ENCODE measurements around the gene SPNS2. TPM values are rescaled to one million over a fixed set of nuclear protein-coding genes. Genes with fewer than 3 reads are reported as not detected.

Gene SPNS2
- total RNA-seq, 2 experiments from 2014 or later, result 6.7 to 6.9 TPM

- no peak overlapping the region for H3K4me3 Mint-ChIP-seq
- ATAC-seq (ENCODE audit: low read depth), result no peak
- no peak for DNase-seq
- no peaks in the 10 kb centered on the region for H3K9me3 Mint-ChIP-seq
- POLR2A ChIA-PET, result no interaction called here
- no peak overlapping the region for H3K27ac Mint-ChIP-seq
- H3K36me3 Mint-ChIP-seq, result peaks cover 4% of the 10 kb centered on the region
- H3K27me3 Mint-ChIP-seq, result no peaks in the 10 kb centered on the region
- peaks cover 21% of the 10 kb centered on the region for H3K4me1 Mint-ChIP-seq
Measured at GRCh38 chr17:4551796-4552525, 53.3 kb downstream of the SPNS2 start.

GRCh38 chr17:4553669-4554068 lies 55.0 kb downstream of the SPNS2 start:
- Mint-ChIP-seq H3K4me3 (peak overlapping the region; percentile 91), H3K36me3 (peaks cover 4% of the 10 kb centered on the region), H3K27me3 (no peaks in the 10 kb centered on the region), H3K27ac (peak overlapping the region; percentile 52), H3K9me3 (no peaks in the 10 kb centered on the region), H3K4me1 (peaks cover 22% of the 10 kb centered on the region)
- DNase-seq, result no peak
- POLR2A ChIA-PET, result interaction anchor here (1.0 to 1.7 kb wide), 4 partner anchors 49 to 119 kb away, joined by 3 to 7 read pairs (median 5); no protein-coding TSS in a partner anchor
- no peak for ATAC-seq (ENCODE audit: low read depth)

- peak overlapping the region; percentile 91 for H3K4me3 Mint-ChIP-seq
- peak overlapping the region; percentile 95 for H3K27ac Mint-ChIP-seq
- peaks cover 4% of the 10 kb centered on the region for H3K36me3 Mint-ChIP-seq
- ATAC-seq (ENCODE audit: low read depth) (no peak), DNase-seq (no peak)
- POLR2A ChIA-PET, result interaction anchor here (0.7 to 1.7 kb wide), 9 partner anchors 10 to 345 kb away, joined by 3 to 7 read pairs (median 5); partner anchors contain the start of genes C17orf107, SPNS2 and SPNS3
- H3K9me3 Mint-ChIP-seq, result no peaks in the 10 kb centered on the region
- H3K4me1 Mint-ChIP-seq, result peaks cover 22% of the 10 kb centered on the region
- H3K27me3 Mint-ChIP-seq, result no peaks in the 10 kb centered on the region
Measured at GRCh38 chr17:4554441-4554996, 55.8 kb downstream of the SPNS2 start.

GRCh38 chr17:4554997-4555799 lies 56.5 kb downstream of the SPNS2 start, which contains the start of gene MYBBP1A:
MYBBP1A (minus strand) TSS chr17:4555384; CDS start chr17:4555324, 60 bp downstream.
- Mint-ChIP-seq H3K9me3 (no peaks in the 10 kb centered on the region), H3K4me3 (peak within 1 kb of the TSS; percentile 91), H3K4me1 (peaks cover 22% of the 10 kb centered on the region), H3K27me3 (no peaks in the 10 kb centered on the region), H3K27ac (peak within 1 kb of the TSS; percentile 95), H3K36me3 (peaks cover 4% of the 10 kb centered on the region)
- DNase-seq (peak; percentile 97), ATAC-seq (ENCODE audit: low read depth) (peak; percentile 95)
- POLR2A ChIA-PET, result interaction anchor here (1.0 to 1.7 kb wide), 10 partner anchors 11 to 412 kb away, joined by 3 to 7 read pairs (median 5); partner anchors contain the start of genes C17orf107, CYB5D2, SPNS2 and SPNS3

GRCh38 chr17:4555873-4556759 lies 57.4 kb downstream of the SPNS2 start:
- H3K4me1 Mint-ChIP-seq, result peaks cover 22% of the 10 kb centered on the region
- DNase-seq (no peak), ATAC-seq (ENCODE audit: low read depth) (no peak)
- H3K36me3 Mint-ChIP-seq, result peaks cover 1% of the 10 kb centered on the region
- H3K4me3 Mint-ChIP-seq, result peak overlapping the region; percentile 91
- no peaks in the 10 kb centered on the region for H3K9me3 Mint-ChIP-seq
- H3K27me3 Mint-ChIP-seq, result no peaks in the 10 kb centered on the region
- POLR2A ChIA-PET, result interaction anchor here (1.0 to 1.7 kb wide), 8 partner anchors 12 to 413 kb away, joined by 3 to 6 read pairs (median 4); partner anchors contain the start of genes C17orf107, CYB5D2, SPNS2 and SPNS3
- peak overlapping the region; percentile 95 for H3K27ac Mint-ChIP-seq

- H3K4me1 Mint-ChIP-seq, result peaks cover 24% of the 10 kb centered on the region
- ATAC-seq (ENCODE audit: low read depth) (no peak), DNase-seq (no peak)
- H3K36me3 Mint-ChIP-seq, result no peaks in the 10 kb centered on the region
- no peak overlapping the region for H3K4me3 Mint-ChIP-seq
- H3K27ac Mint-ChIP-seq, result no peak overlapping the region
- H3K9me3 Mint-ChIP-seq, result no peaks in the 10 kb centered on the region
- POLR2A ChIA-PET, result interaction anchor here (0.7 kb wide), 2 partner anchors 11 to 26 kb away, joined by 6 to 7 read pairs; no protein-coding TSS in a partner anchor
- H3K27me3 Mint-ChIP-seq, result no peaks in the 10 kb centered on the region
Measured at GRCh38 chr17:4556996-4557395, 58.3 kb downstream of the SPNS2 start.

GRCh38 chr17:4557626-4558346 lies 59.1 kb downstream of the SPNS2 start:
- H3K4me3 Mint-ChIP-seq, result no peak overlapping the region
- ATAC-seq (ENCODE audit: low read depth), result no peak

GRCh38 chr17:4558347-4558971 lies 59.8 kb downstream of the SPNS2 start:
- ATAC-seq (ENCODE audit: low read depth) (no peak), DNase-seq (no peak)
- POLR2A ChIA-PET, result no interaction called here
- Mint-ChIP-seq H3K4me3 (no peak overlapping the region), H3K36me3 (no peaks in the 10 kb centered on the region), H3K4me1 (peaks cover 38% of the 10 kb centered on the region), H3K27ac (no peak overlapping the region), H3K27me3 (no peaks in the 10 kb centered on the region), H3K9me3 (no peaks in the 10 kb centered on the region)

More at GRCh38 chr17:4557626-4558346, 59.1 kb downstream of the SPNS2 start:
- no peak for DNase-seq
- Mint-ChIP-seq H3K9me3 (no peaks in the 10 kb centered on the region), H3K36me3 (no peaks in the 10 kb centered on the region), H3K4me1 (peaks cover 32% of the 10 kb centered on the region), H3K27me3 (no peaks in the 10 kb centered on the region), H3K27ac (no peak overlapping the region)
- POLR2A ChIA-PET, result interaction anchor here (0.7 kb wide), 1 partner anchor 27 kb away, joined by 6 read pairs; no protein-coding TSS in a partner anchor

GRCh38 chr17:4559139-4559791 lies 60.6 kb downstream of the SPNS2 start:
- Mint-ChIP-seq H3K27ac (no peak overlapping the region), H3K4me1 (peaks cover 35% of the 10 kb centered on the region), H3K36me3 (no peaks in the 10 kb centered on the region), H3K27me3 (no peaks in the 10 kb centered on the region), H3K4me3 (no peak overlapping the region), H3K9me3 (no peaks in the 10 kb centered on the region)
- no peak for DNase-seq
- ATAC-seq (ENCODE audit: low read depth), result no peak
- POLR2A ChIA-PET, result no interaction called here

GRCh38 chr17:4559966-4560365 lies 61.3 kb downstream of the SPNS2 start:
- Mint-ChIP-seq H3K4me3 (no peak overlapping the region), H3K4me1 (peaks cover 30% of the 10 kb centered on the region)
- POLR2A ChIA-PET, result no interaction called here

GRCh38 chr17:4560421-4560820 lies 61.7 kb downstream of the SPNS2 start, which contains the start of gene GGT6:
GGT6 (minus strand) TSS chr17:4560577; CDS start chr17:4560521, 56 bp downstream.
- Mint-ChIP-seq H3K4me1 (peaks cover 31% of the 10 kb centered on the region), H3K27me3 (no peaks in the 10 kb centered on the region), H3K36me3 (no peaks in the 10 kb centered on the region), H3K27ac (peak within 1 kb of the TSS; percentile 13), H3K4me3 (no peak within 1 kb of the TSS), H3K9me3 (no peaks in the 10 kb centered on the region)
- ATAC-seq (ENCODE audit: low read depth), result no peak
- DNase-seq, result no peak
- POLR2A ChIA-PET, result no interaction called here

More at GRCh38 chr17:4559966-4560365, 61.3 kb downstream of the SPNS2 start:
- H3K9me3 Mint-ChIP-seq, result no peaks in the 10 kb centered on the region
- ATAC-seq (ENCODE audit: low read depth) (no peak), DNase-seq (no peak)
- H3K27ac Mint-ChIP-seq, result peak overlapping the region; percentile 13
- H3K27me3 Mint-ChIP-seq, result no peaks in the 10 kb centered on the region
- no peaks in the 10 kb centered on the region for H3K36me3 Mint-ChIP-seq
